HG03159 (cell line): Measurements from ENCODE around the gene EXOC4.
A peak's percentile ranks its signal among the peaks of the same experiment; 100 is the strongest.
"Not testable (repeated sequence)": the region's sequence is repeated elsewhere in the genome, so short reads cannot be mapped to it uniquely, and the experiment has no call there.

Experiments used
- ATAC-seq: cut with Tn5 transposase; IDR thresholded peaks from one replicate; pipeline ENCODE4 v1.9.1; 2021; ENCODE audit warnings: mild to moderate bottlenecking, moderate library complexity; ENCODE audit not compliant: unreplicated experiment

EXOC4 gene

GRCh38 chr7:133777701-133778100 is 524.8 kb downstream of the EXOC4 start:
- no peak for ATAC-seq

GRCh38 chr7:133778472-133778871 is 525.6 kb downstream of the EXOC4 start:
- ATAC-seq: peak; percentile 92

- not testable (repeated sequence) for ATAC-seq
These were observed 526.7 kb downstream of the EXOC4 start for GRCh38 chr7:133779538-133779937.

DNA sequence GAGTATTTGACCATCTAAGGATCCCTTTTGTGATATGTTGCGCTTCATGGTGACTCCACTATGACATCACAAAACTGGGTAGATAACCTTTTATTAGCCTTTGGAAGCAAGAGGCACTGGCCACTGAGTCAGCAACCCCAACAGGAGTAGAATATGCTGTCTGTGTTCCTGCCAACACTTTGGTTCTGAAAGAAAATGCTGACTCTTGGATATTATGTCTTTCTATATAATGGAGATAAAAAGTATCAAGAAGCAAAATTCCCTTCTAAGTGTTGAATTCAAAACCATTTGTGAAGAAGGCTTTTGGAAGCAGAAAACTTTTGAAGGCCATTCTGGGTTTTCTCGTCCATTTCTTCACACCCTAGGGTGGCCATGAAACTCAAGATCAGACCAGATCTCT is 528.0 kb downstream of the EXOC4 start:
- no peak for ATAC-seq

GRCh38 chr7:133781486-133782090 is 528.7 kb downstream of the EXOC4 start:
- no peak for ATAC-seq

DNA sequence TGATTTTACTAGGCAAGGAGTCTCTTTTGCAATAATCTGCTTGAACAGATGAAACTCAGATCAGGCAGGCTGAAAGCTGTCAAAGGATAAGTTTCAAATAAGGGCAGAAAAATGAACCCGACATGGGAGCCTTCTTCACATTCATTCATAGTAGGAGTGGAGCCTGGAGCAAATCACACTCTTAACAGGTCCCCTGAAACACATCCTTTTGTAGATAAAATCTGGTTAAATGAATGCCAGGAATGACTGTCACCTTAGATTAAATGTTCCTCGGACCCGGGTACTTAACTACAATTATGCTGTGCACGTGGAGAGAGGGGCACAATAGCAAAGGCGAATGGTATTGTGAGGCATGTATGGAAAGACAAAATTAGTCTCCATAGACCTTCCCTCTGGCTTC is 529.6 kb downstream of the EXOC4 start:
- ATAC-seq: no peak

DNA sequence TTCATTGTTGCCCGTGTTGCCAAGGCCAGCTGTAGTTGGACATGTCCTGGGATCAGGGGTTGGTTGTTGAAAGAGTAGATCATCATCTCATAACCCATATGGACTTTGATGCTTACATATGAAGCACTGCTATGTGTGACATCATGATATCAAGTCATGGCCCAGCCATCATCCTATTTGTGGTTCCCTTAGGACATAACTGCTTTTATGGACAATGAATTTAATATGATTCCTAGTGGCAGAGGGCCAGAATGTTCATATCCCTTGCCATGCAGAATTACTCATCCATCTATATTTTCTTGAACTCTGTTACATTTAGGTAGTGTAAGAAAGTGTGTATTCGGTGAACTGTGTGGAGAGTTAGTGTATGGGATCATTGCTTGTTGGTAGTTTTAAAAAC is 530.4 kb downstream of the EXOC4 start:
- ATAC-seq: no peak

DNA sequence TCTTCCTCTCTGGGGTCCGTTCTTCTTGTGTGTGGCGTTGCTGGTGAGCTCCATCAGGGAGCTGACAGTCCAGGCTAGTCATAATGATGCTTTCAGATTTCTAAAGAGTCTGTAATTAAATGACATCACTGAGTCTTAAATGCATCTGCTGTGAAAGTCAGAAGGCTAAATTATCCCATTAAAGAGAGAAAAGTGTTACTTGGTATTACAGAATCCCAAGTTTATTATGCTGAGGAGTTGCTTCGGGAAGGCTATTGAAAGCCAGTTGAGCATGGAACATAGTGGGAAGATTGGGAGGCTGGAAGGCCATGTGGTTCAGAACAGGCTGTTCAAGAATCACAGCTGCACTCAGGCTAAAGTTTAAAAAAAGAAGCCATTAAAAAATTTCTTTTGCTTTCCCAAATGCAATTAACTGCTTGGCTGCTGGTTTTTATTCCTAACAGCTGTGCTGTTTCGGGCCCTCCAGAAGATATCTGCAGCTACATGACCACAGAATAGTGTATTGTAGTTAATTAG is 531.7 kb downstream of the EXOC4 start:
- no peak for ATAC-seq

- no peak for ATAC-seq
These were observed 533.6 kb downstream of the EXOC4 start for GRCh38 chr7:133786401-133786937.

- no peak for ATAC-seq
These were observed 537.1 kb downstream of the EXOC4 start for GRCh38 chr7:133789974-133790373.

GRCh38 chr7:133790911-133791310 is 538.0 kb downstream of the EXOC4 start:
- ATAC-seq: no peak

- no peak for ATAC-seq
These were observed 541.6 kb downstream of the EXOC4 start for GRCh38 chr7:133794479-133794878.

DNA sequence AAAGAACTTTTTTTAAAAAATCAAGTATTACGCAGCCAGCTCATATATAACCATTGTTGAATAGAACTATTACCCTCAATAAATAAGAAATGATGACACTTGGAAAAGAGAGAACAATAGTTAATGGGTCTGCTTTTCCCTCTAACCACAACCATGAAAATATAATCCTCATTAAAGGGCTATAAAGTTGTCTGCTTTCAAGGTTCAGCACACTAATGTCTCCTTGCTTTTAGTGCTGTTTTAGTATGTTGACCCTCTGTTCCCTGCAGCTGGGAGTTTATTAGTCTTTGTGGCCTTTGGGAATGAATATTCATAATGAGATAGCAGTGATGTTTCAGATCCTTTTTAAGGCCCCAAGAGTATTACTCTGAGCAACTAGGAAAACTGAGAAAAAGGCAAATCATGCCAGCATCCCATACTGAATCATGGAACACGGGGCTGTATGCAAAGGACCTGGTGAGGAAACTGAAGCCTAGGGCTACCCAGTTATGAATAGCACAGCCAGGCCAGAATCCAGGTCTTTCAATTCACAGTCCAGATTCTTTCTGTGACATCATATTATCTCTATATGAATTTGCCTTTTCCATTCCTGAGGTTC is 542.3 kb downstream of the EXOC4 start:
- ATAC-seq: no peak

- no peak for ATAC-seq
These were observed 544.2 kb downstream of the EXOC4 start for GRCh38 chr7:133796782-133797745.

DNA sequence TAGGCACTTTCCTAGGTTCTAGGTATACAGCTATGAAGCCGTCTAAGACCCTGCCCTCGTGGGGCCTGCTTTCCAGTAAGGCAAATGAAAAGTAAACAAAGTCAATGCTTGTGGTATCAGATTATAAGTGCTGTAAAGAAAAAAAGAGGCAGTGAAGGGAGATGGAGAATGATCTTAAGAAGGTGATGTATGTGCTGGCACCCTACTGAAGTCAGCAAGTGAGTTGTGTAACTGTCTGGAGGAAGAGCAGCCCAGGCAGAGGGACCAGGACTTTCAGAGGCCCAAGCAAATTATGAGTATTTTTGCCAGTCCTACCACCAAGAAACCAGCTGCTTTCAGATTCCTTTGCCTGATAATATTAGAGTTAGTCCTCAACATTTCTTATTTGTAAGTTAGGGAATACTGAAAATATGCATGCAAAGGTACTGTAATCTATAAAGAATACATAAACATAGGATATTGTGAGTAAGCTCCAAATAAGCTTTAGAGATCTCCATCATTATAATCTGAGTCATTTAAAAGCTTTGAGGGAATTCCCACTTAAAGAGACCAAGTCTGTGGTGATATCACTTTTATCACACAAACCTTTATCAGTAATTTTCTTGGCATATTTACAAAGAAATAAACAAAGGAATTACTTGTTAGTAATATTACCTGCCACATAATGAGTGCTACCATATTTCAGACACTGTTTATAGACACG is 545.1 kb downstream of the EXOC4 start:
- ATAC-seq: no peak

DNA sequence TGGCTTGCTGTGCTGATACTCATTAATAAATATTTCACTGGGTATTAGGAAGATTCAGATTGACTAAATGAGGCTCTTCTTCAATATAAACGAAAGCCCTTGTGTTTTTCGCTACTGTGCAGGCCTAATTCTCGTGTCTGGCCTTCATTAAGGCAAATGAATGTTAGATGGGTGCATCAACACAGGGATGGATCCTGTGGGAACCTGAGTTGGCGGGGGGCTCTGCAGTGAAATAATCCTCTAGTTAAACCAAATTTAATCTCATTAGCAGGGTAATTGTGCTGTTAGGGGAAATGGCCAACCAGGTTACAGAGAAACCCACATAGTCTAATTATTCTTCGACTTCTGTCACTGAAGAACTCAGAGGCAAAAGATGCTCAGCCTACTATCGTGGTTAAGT is 548.5 kb downstream of the EXOC4 start:
- ATAC-seq: no peak

DNA sequence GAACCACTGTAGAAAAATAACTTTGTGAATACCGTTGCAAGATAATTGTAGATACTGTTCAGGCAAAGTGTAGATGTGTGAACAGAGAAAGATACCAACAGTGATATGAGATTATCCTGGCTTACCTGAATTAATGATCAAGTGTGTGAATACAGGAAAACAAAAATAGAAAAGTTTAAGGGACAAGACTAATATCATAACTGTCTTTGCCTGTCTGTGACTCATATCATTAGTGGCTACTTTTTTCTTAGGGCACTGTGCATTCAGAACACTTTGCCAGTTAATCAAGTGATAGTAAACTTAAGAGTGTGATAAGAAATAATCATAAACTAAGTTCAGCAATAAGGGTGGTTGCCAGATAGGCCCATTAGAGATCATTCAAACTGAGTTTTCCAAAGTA is 551.2 kb downstream of the EXOC4 start:
- no peak for ATAC-seq

- ATAC-seq: no peak
These were observed 552.5 kb downstream of the EXOC4 start for GRCh38 chr7:133805426-133805825.

GRCh38 chr7:133807624-133808492 is 555.0 kb downstream of the EXOC4 start:
- no peak for ATAC-seq

GRCh38 chr7:133808493-133808866 is 555.6 kb downstream of the EXOC4 start:
- ATAC-seq: no peak
